Measurements from ENCODE around the gene CORT. TPM values are rescaled to one million over a fixed set of nuclear protein-coding genes. Genes with fewer than 3 reads are reported as not detected.
"Not testable (repeated sequence)": the region's sequence is repeated elsewhere in the genome, so short reads cannot be mapped to it uniquely, and the experiment has no call there.

Gene CORT
- 0.41 TPM in 1 of 2 replicates, not detected in the other for total RNA-seq

GRCh38 chr1:10449751-10450150 lies at the start of gene CORT:
CORT (plus strand) TSS chr1:10450031; CDS start chr1:10450224, 193 bp downstream.
- intact Hi-C loops (cut with micrococcal nuclease) = no loop called here

- intact Hi-C loops (cut with micrococcal nuclease) = no loop called here
These were observed 48.5 kb upstream of the CORT start for GRCh38 chr1:10401281-10401680.

GRCh38 chr1:10402729-10403274 lies 47.0 kb upstream of the CORT start:
- intact Hi-C loops (cut with micrococcal nuclease) = no loop called here

GRCh38 chr1:10407201-10407600 lies 42.6 kb upstream of the CORT start:
- intact Hi-C loops (cut with micrococcal nuclease) = no loop called here

GRCh38 chr1:10415211-10415930 lies 34.5 kb upstream of the CORT start:
- intact Hi-C loops (cut with micrococcal nuclease) = loop anchor here (1.0 kb wide), 1 partner anchor 17 kb away; no protein-coding TSS in a partner anchor

GRCh38 chr1:10415967-10416366 lies 33.9 kb upstream of the CORT start:
- intact Hi-C loops (cut with micrococcal nuclease) = loop anchor here (1.0 kb wide), 1 partner anchor 18 kb away; no protein-coding TSS in a partner anchor

- intact Hi-C loops (cut with micrococcal nuclease) = not testable (repeated sequence)
These were observed 31.1 kb upstream of the CORT start for GRCh38 chr1:10418741-10419140.

GRCh38 chr1:10419351-10419750 lies 30.5 kb upstream of the CORT start:
- intact Hi-C loops (cut with micrococcal nuclease) = no loop called here

GRCh38 chr1:10421637-10422036 lies 28.2 kb upstream of the CORT start:
- intact Hi-C loops (cut with micrococcal nuclease) = no loop called here

- intact Hi-C loops (cut with micrococcal nuclease) = no loop called here
These were observed 25.8 kb upstream of the CORT start for GRCh38 chr1:10424034-10424433.

- intact Hi-C loops (cut with micrococcal nuclease) = no loop called here
These were observed 25.2 kb upstream of the CORT start for GRCh38 chr1:10424651-10425050.

- intact Hi-C loops (cut with micrococcal nuclease) = not testable (repeated sequence)
These were observed 23.9 kb upstream of the CORT start for GRCh38 chr1:10425826-10426534.

GRCh38 chr1:10426535-10426848 lies 23.3 kb upstream of the CORT start:
- intact Hi-C loops (cut with micrococcal nuclease) = not testable (repeated sequence)

- intact Hi-C loops (cut with micrococcal nuclease) = loop anchor here (1.0 to 2.0 kb wide), 8 partner anchors 31 to 645 kb away; partner anchors contain the start of genes KIF1B, LZIC and NMNAT1
These were observed 20.8 kb upstream of the CORT start for GRCh38 chr1:10428984-10429383.

GRCh38 chr1:10429868-10430215 lies 20.0 kb upstream of the CORT start:
- intact Hi-C loops (cut with micrococcal nuclease) = loop anchor here (1.0 to 5.0 kb wide), 8 partner anchors 27 to 803 kb away; partner anchors contain the start of genes CTNNBIP1, DFFA, LZIC and NMNAT1

GRCh38 chr1:10430216-10431069 lies 19.4 kb upstream of the CORT start, which contains the start of gene CENPS:
CENPS (plus strand) TSS chr1:10430433; CDS start chr1:10430518, 85 bp downstream.
- intact Hi-C loops (cut with micrococcal nuclease) = loop anchor here (1.0 to 5.0 kb wide), 7 partner anchors 26 to 804 kb away; partner anchors contain the start of genes CTNNBIP1 and DFFA

GRCh38 chr1:10431070-10431730 lies 18.6 kb upstream of the CORT start:
- intact Hi-C loops (cut with micrococcal nuclease) = loop anchor here (2.0 to 5.0 kb wide), 3 partner anchors 26 to 804 kb away; no protein-coding TSS in a partner anchor

GRCh38 chr1:10432910-10433700 lies 16.7 kb upstream of the CORT start:
- intact Hi-C loops (cut with micrococcal nuclease) = loop anchor here (5.0 kb wide), 1 partner anchor 79 kb away; no protein-coding TSS in a partner anchor

GRCh38 chr1:10433790-10434189 lies 16.0 kb upstream of the CORT start:
- intact Hi-C loops (cut with micrococcal nuclease) = loop anchor here (5.0 kb wide), 1 partner anchor 79 kb away; no protein-coding TSS in a partner anchor
